Thyroid gland (tissue), 4 donors: ENCODE results near the gene NDUFS8.

Source experiments
- POLR2A ChIP-seq, 2 donors: fragments of 450-650 bp; IDR thresholded peaks; one replicate each; pipeline ENCODE4 v1.6.1; 2017; ENCODE audit warnings: antibody characterized with exemption in 2 of 2, mild to moderate bottlenecking in 2 of 2, moderate library complexity in 1 of 2
- TF ChIP-seq, protein P1 (sequence below), 6 experiments: fragments of 200-600 bp in 3 of 6; fragments of 450-650 bp in 3 of 6; sonication (generic) in 3 of 6; IDR thresholded peaks; one replicate each; pipeline ENCODE4 v1.5.1; 2016 to 2019; ENCODE audit warnings: antibody characterized with exemption in 6 of 6, mild to moderate bottlenecking in 2 of 6, inconsistent platforms in 1 of 6, moderate library complexity in 1 of 6

DNA sequence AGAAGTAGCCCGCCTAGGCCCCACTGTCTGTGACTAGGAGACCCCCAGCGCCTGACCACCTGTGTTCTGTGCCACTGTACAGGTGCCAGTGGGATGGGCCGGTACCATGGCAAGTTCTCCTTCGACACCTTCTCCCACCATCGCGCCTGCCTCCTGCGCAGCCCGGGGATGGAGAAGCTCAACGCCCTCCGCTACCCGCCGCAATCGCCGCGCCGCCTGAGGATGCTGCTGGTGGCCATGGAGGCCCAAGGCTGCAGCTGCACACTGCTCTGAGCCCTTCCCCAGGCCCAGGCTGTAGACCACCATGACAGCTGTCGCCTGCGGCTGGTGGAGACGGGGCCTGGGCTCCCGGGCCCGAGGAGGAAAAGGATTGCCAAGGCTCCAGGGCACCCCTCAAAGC, 2.8 kb upstream of the NDUFS8 start:
- TF ChIP-seq, protein P1, sequence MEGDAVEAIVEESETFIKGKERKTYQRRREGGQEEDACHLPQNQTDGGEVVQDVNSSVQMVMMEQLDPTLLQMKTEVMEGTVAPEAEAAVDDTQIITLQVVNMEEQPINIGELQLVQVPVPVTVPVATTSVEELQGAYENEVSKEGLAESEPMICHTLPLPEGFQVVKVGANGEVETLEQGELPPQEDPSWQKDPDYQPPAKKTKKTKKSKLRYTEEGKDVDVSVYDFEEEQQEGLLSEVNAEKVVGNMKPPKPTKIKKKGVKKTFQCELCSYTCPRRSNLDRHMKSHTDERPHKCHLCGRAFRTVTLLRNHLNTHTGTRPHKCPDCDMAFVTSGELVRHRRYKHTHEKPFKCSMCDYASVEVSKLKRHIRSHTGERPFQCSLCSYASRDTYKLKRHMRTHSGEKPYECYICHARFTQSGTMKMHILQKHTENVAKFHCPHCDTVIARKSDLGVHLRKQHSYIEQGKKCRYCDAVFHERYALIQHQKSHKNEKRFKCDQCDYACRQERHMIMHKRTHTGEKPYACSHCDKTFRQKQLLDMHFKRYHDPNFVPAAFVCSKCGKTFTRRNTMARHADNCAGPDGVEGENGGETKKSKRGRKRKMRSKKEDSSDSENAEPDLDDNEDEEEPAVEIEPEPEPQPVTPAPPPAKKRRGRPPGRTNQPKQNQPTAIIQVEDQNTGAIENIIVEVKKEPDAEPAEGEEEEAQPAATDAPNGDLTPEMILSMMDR (IDR thresholded peaks at IDR 0.05), result no peak
- no peak for TF ChIP-seq POLR2A (IDR thresholded peaks at IDR 0.05)
